Activated CD8-positive, alpha-beta memory T cell treated with anti-CD3 and anti-CD28 coated beads, Interleukin-2, amount 50 U/mL, for 24 hours (primary cell): ENCODE measurements around the gene RFX8.
"Not testable (repeated sequence)": the region's sequence is repeated elsewhere in the genome, so short reads cannot be mapped to it uniquely, and the experiment has no call there.

ENCODE experiments used
- DNase-seq: peaks from one replicate; pipeline ENCODE4 v3.0.0-alpha.2; 2020; ENCODE audit errors: extremely low read depth

Gene RFX8

GRCh38 chr2:101440127-101440738 lies 34.7 kb downstream of the RFX8 start:
- no peak for DNase-seq

GRCh38 chr2:101439716-101440115 lies 35.2 kb downstream of the RFX8 start:
- no peak for DNase-seq

GRCh38 chr2:101438555-101438954 lies 36.4 kb downstream of the RFX8 start:
- not testable (repeated sequence) for DNase-seq

GRCh38 chr2:101435001-101435862 lies 39.7 kb downstream of the RFX8 start:
- no peak for DNase-seq

- DNase-seq: no peak
Measured at GRCh38 chr2:101433465-101433864, 41.4 kb downstream of the RFX8 start.

- DNase-seq: no peak
Measured at GRCh38 chr2:101432411-101433181, 42.3 kb downstream of the RFX8 start.

GRCh38 chr2:101431486-101431885 lies 43.4 kb downstream of the RFX8 start:
- DNase-seq: no peak

- DNase-seq: no peak
Measured at GRCh38 chr2:101430156-101430555, 44.8 kb downstream of the RFX8 start.

GRCh38 chr2:101429453-101429852 lies 45.5 kb downstream of the RFX8 start:
- no peak for DNase-seq

- no peak for DNase-seq
Measured at GRCh38 chr2:101428422-101429176, 46.3 kb downstream of the RFX8 start.

- no peak for DNase-seq
Measured at GRCh38 chr2:101427743-101428142, 47.2 kb downstream of the RFX8 start.

GRCh38 chr2:101427240-101427639 lies 47.7 kb downstream of the RFX8 start:
- DNase-seq: no peak

- no peak for DNase-seq
Measured at GRCh38 chr2:101426822-101427221, 48.1 kb downstream of the RFX8 start.

- DNase-seq: no peak
Measured at GRCh38 chr2:101420623-101421022, 54.3 kb downstream of the RFX8 start.

GRCh38 chr2:101419096-101419663 lies 55.7 kb downstream of the RFX8 start:
- peak; percentile 28 for DNase-seq

- DNase-seq: no peak
Measured at GRCh38 chr2:101418460-101419095, 56.3 kb downstream of the RFX8 start.

GRCh38 chr2:101416609-101417008 lies 58.3 kb downstream of the RFX8 start:
- no peak for DNase-seq

GRCh38 chr2:101415884-101416283 lies 59.0 kb downstream of the RFX8 start:
- no peak for DNase-seq

GRCh38 chr2:101415220-101415619 lies 59.7 kb downstream of the RFX8 start:
- DNase-seq: no peak

GRCh38 chr2:101412092-101412694 lies 62.7 kb downstream of the RFX8 start:
- no peak for DNase-seq

GRCh38 chr2:101410746-101411145 lies 64.2 kb downstream of the RFX8 start:
- DNase-seq: no peak
